HPDE6-E6E7 (cell line): ENCODE measurements around the gene S100A13.
A peak's percentile ranks its signal among the peaks of the same experiment; 100 is the strongest.
"Not testable (repeated sequence)": the region's sequence is repeated elsewhere in the genome, so short reads cannot be mapped to it uniquely, and the experiment has no call there.

Experiments used
- DNase-seq: peaks from one replicate; pipeline ENCODE4 v3.0.0; 2011; ENCODE audit warnings: missing footprints; ENCODE audit errors: extremely low spot score

S100A13 gene

GRCh38 chr1:153626904-153627714, at the start of gene S100A13:
S100A13 (minus strand) TSS chr1:153627505; CDS start chr1:153626472, 1,033 bp downstream.
- peak; percentile 79 for DNase-seq

GRCh38 chr1:153673511-153673910, 46.2 kb upstream of the S100A13 start:
- DNase-seq, result no peak

- not testable (repeated sequence) for DNase-seq
Measured at GRCh38 chr1:153671628-153672353, 44.5 kb upstream of the S100A13 start.

GRCh38 chr1:153670859-153671627, 43.7 kb upstream of the S100A13 start, which contains the start of gene ILF2:
ILF2 (minus strand) TSS chr1:153670993; CDS start chr1:153670922, 71 bp downstream.
- DNase-seq, result peak; percentile 99

GRCh38 chr1:153670257-153670858, 43.1 kb upstream of the S100A13 start:
- no peak for DNase-seq

- no peak for DNase-seq
Measured at GRCh38 chr1:153669606-153670005, 42.3 kb upstream of the S100A13 start.

GRCh38 chr1:153668672-153669071, 41.4 kb upstream of the S100A13 start:
- DNase-seq, result not testable (repeated sequence)

- DNase-seq, result no peak
Measured at GRCh38 chr1:153667439-153667838, 40.1 kb upstream of the S100A13 start.

GRCh38 chr1:153663211-153663610, 35.9 kb upstream of the S100A13 start:
- DNase-seq, result no peak

GRCh38 chr1:153662269-153662668, 35.0 kb upstream of the S100A13 start:
- DNase-seq, result no peak

GRCh38 chr1:153661111-153661708, 33.9 kb upstream of the S100A13 start:
- no peak for DNase-seq

GRCh38 chr1:153659656-153660055, 32.4 kb upstream of the S100A13 start:
- no peak for DNase-seq

GRCh38 chr1:153659175-153659534, 31.9 kb upstream of the S100A13 start:
- DNase-seq, result no peak

- DNase-seq, result peak; percentile 94
Measured at GRCh38 chr1:153658400-153659174, 31.3 kb upstream of the S100A13 start, which contains the start of gene SNAPIN. SNAPIN (plus strand) TSS chr1:153658703; CDS start chr1:153658744, 41 bp downstream.

GRCh38 chr1:153655333-153655732, 28.0 kb upstream of the S100A13 start:
- DNase-seq, result no peak

- DNase-seq, result no peak
Measured at GRCh38 chr1:153652805-153653500, 25.6 kb upstream of the S100A13 start.

- no peak for DNase-seq
Measured at GRCh38 chr1:153651771-153652170, 24.5 kb upstream of the S100A13 start.

- DNase-seq, result no peak
Measured at GRCh38 chr1:153649863-153650235, 22.5 kb upstream of the S100A13 start.

GRCh38 chr1:153649137-153649862, 22.0 kb upstream of the S100A13 start:
- DNase-seq, result no peak
